Prostate gland (tissue), 2 donors: Measurements from ENCODE around the gene NPHS1. TPM values are rescaled to one million over a fixed set of nuclear protein-coding genes. Genes with fewer than 3 reads are reported as not detected.

ENCODE experiments used
- DNase-seq: peaks from one replicate; pipeline ENCODE4 v3.0.0-alpha.2; 2019; ENCODE audit warnings: low spot score
- H3K27ac ChIP-seq, 2 donors: fragments of 200-600 bp; sonication (generic); 2 replicates each; pipeline ENCODE4 v1.5.1; 2017 to 2019
- H3K27me3 ChIP-seq: fragments of 200-600 bp; sonication (generic); replicated peaks from 2 replicates; pipeline ENCODE4 v1.5.1; 2019; ENCODE audit not compliant: insufficient read depth
- H3K36me3 ChIP-seq, 2 donors: fragments of 200-600 bp; sonication (generic); 1 replicate in 1 of 2; 2 replicates in 1 of 2; pipeline versions ENCODE4 v1.5.1 to v1.8.1; 2017 to 2019
- H3K4me1 ChIP-seq: fragments of 200-600 bp; sonication (generic); replicated peaks from 2 replicates; pipeline ENCODE4 v1.5.1; 2019
- H3K4me3 ChIP-seq, 2 donors: fragments of 200-600 bp; sonication (generic); 2 replicates each; pipeline ENCODE4 v1.5.1; 2017 to 2019
- H3K9me3 ChIP-seq: fragments of 200-600 bp; sonication (generic); 2 replicates; pipeline ENCODE4 v1.5.1; 2017
- CTCF ChIP-seq, 4 experiments: fragments of 200-600 bp in 2 of 4; fragments of 450-650 bp in 2 of 4; sonication (generic) in 2 of 4; IDR thresholded peaks; 1 replicate in 3 of 4; 2 replicates in 1 of 4; pipeline ENCODE4 v1.5.1; 2016 to 2019; ENCODE audit warnings: antibody characterized with exemption in 4 of 4, mild to moderate bottlenecking in 2 of 4, moderate library complexity in 2 of 4
- POLR2A ChIP-seq: fragments of 450-650 bp; IDR thresholded peaks from one replicate; pipeline ENCODE4 v1.6.1; 2016; ENCODE audit warnings: antibody characterized with exemption, mild to moderate bottlenecking
- POLR2AphosphoS5 ChIP-seq: sonication (generic); formaldehyde crosslinking; IDR thresholded peaks from one replicate; pipeline ENCODE4 v1.6.1; 2017; ENCODE audit warnings: antibody characterized with exemption
- WGBS: methylation state at CpG from one replicate; pipeline ENCODE4 v1.1.5; 2018; 5-methylcytosine and 5-hydroxymethylcytosine counted together
- intact Hi-C: fragments of 100-400 bp; cut with DNase I; formaldehyde crosslinking; loops from one replicate; pipeline ENCODE4 v1.14.2; 2022
- total RNA-seq, 2 donors: library from RNA; depleted of rRNA; stranded (reverse); fragments of >200 nt; gene quantifications; one replicate each; pipeline ENCODE4 v1.1.0, GENCODE V29; 2016

NPHS1 gene
- total RNA-seq, 2 donors from 2014 or later = 0.23 TPM; not detected in 1

- H3K27me3 ChIP-seq = peaks cover 11% of the 10 kb centered on the region
- intact Hi-C loops = no loop called here
Measured at GRCh38 chr19:35858311-35858710, 6.0 kb upstream of the NPHS1 start.

GRCh38 chr19:35856546-35857149 is 4.3 kb upstream of the NPHS1 start, which contains the start of gene KIRREL2:
Gene KIRREL2, plus strand, starts transcription at chr19:35856911. Its CDS starts 209 bp downstream, at chr19:35857120.
- Histone ChIP-seq H3K36me3 (no peaks in the 10 kb centered on the region), H3K9me3 (no peaks in the 10 kb centered on the region), H3K27me3 (peaks cover 11% of the 10 kb centered on the region), H3K4me1 (no peaks in the 10 kb centered on the region), H3K4me3 (peak within 1 kb of the TSS; percentile 24 to 37), H3K27ac (no peak within 1 kb of the TSS)
- intact Hi-C loops = no loop called here
- TF ChIP-seq POLR2AphosphoS5 = no peak
- no peak for TF ChIP-seq CTCF (IDR thresholded peaks at IDR 0.05)
- no peak for TF ChIP-seq POLR2A
- WGBS = 1% methylated on average over 42 of the region's 42 CpGs
- DNase-seq = no peak

More at GRCh38 chr19:35858311-35858710, 6.0 kb upstream of the NPHS1 start:
- WGBS = 84% methylated on average over 6 of the region's 6 CpGs
- H3K27ac ChIP-seq = no peak overlapping the region
- H3K36me3 ChIP-seq = no peaks in the 10 kb centered on the region
- no peaks in the 10 kb centered on the region for H3K4me1 ChIP-seq
- no peak for TF ChIP-seq CTCF (IDR thresholded peaks at IDR 0.05)
- no peak for TF ChIP-seq POLR2A
- TF ChIP-seq POLR2AphosphoS5 = no peak
- no peak overlapping the region for H3K4me3 ChIP-seq
- DNase-seq = no peak
- H3K9me3 ChIP-seq = no peaks in the 10 kb centered on the region

GRCh38 chr19:35853038-35853756 is 893 bp upstream of the NPHS1 start:
- no peaks in the 10 kb centered on the region for H3K4me1 ChIP-seq
- H3K27ac ChIP-seq = no peak overlapping the region
- no peak for DNase-seq
- 69% methylated on average over 8 of the region's 8 CpGs for WGBS
- H3K4me3 ChIP-seq = no peak overlapping the region
- intact Hi-C loops = no loop called here
- TF ChIP-seq CTCF (IDR thresholded peaks at IDR 0.05) (no peak), POLR2AphosphoS5 (no peak), POLR2A (no peak)
- H3K36me3 ChIP-seq = no peaks in the 10 kb centered on the region
- H3K27me3 ChIP-seq = peaks cover 7% of the 10 kb centered on the region
- no peaks in the 10 kb centered on the region for H3K9me3 ChIP-seq

- no peak for DNase-seq
Measured at GRCh38 chr19:35851213-35852028, 883 bp downstream of the NPHS1 start.

More at GRCh38 chr19:35851213-35852028, 883 bp downstream of the NPHS1 start:
- no peak for TF ChIP-seq POLR2A
- TF ChIP-seq CTCF (IDR thresholded peaks at IDR 0.05) = no peak
- TF ChIP-seq POLR2AphosphoS5 = no peak
- Histone ChIP-seq H3K27me3 (peaks cover 7% of the 10 kb centered on the region), H3K9me3 (no peaks in the 10 kb centered on the region), H3K4me3 (no peak overlapping the region), H3K36me3 (no peaks in the 10 kb centered on the region), H3K4me1 (no peaks in the 10 kb centered on the region), H3K27ac (no peak overlapping the region)
- 51% methylated on average over 32 of the region's 32 CpGs for WGBS
- intact Hi-C loops = no loop called here
